ENCODE results near the gene TENM3.

GRCh38 chr4:182277377-182277776 is 34.2 kb downstream of the TENM3 start:
- TF ChIP-seq, protein P1, sequence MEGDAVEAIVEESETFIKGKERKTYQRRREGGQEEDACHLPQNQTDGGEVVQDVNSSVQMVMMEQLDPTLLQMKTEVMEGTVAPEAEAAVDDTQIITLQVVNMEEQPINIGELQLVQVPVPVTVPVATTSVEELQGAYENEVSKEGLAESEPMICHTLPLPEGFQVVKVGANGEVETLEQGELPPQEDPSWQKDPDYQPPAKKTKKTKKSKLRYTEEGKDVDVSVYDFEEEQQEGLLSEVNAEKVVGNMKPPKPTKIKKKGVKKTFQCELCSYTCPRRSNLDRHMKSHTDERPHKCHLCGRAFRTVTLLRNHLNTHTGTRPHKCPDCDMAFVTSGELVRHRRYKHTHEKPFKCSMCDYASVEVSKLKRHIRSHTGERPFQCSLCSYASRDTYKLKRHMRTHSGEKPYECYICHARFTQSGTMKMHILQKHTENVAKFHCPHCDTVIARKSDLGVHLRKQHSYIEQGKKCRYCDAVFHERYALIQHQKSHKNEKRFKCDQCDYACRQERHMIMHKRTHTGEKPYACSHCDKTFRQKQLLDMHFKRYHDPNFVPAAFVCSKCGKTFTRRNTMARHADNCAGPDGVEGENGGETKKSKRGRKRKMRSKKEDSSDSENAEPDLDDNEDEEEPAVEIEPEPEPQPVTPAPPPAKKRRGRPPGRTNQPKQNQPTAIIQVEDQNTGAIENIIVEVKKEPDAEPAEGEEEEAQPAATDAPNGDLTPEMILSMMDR (IDR thresholded peaks at IDR 0.05), result no peak
- TF ChIP-seq POLR2A (IDR thresholded peaks at IDR 0.05), result no peak

Data from Peyer's patch (tissue), 4 donors.